Prostate gland (tissue), 2 donors: ENCODE results near the gene LIN28B.

ENCODE experiments used
- POLR2AphosphoS5 ChIP-seq: sonication (generic); formaldehyde crosslinking; IDR thresholded peaks from one replicate; pipeline ENCODE4 v1.6.1; 2017; ENCODE audit warnings: antibody characterized with exemption
- TF ChIP-seq, protein P1 (sequence below), 4 experiments: fragments of 200-600 bp in 2 of 4; fragments of 450-650 bp in 2 of 4; sonication (generic) in 2 of 4; IDR thresholded peaks; 1 replicate in 3 of 4; 2 replicates in 1 of 4; pipeline ENCODE4 v1.5.1; 2016 to 2019; ENCODE audit warnings: antibody characterized with exemption in 4 of 4, mild to moderate bottlenecking in 2 of 4, moderate library complexity in 2 of 4

DNA sequence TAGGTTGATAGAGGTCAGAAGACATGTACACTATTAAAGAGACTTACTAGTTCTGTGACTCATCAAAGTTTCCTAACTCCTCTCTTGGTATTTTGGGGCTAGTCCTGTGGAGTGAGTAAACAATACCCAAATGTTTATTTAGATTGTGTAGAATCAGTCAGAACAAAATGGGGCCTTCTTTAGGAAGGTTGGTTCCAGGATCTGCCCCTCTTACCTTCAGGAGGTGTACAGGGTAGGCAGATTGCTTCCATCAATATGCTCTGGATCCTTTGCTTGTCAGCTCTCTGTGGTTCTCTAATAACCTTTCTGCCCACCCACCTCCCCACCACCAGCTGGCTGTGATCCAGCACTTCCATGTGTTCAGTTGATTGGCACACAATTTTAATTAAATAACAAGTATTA lies 115.9 kb downstream of the LIN28B start:
- TF ChIP-seq, protein P1, sequence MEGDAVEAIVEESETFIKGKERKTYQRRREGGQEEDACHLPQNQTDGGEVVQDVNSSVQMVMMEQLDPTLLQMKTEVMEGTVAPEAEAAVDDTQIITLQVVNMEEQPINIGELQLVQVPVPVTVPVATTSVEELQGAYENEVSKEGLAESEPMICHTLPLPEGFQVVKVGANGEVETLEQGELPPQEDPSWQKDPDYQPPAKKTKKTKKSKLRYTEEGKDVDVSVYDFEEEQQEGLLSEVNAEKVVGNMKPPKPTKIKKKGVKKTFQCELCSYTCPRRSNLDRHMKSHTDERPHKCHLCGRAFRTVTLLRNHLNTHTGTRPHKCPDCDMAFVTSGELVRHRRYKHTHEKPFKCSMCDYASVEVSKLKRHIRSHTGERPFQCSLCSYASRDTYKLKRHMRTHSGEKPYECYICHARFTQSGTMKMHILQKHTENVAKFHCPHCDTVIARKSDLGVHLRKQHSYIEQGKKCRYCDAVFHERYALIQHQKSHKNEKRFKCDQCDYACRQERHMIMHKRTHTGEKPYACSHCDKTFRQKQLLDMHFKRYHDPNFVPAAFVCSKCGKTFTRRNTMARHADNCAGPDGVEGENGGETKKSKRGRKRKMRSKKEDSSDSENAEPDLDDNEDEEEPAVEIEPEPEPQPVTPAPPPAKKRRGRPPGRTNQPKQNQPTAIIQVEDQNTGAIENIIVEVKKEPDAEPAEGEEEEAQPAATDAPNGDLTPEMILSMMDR (IDR thresholded peaks at IDR 0.05), result no peak
- no peak for TF ChIP-seq POLR2AphosphoS5
